Naive B cell (primary cell): ENCODE measurements around the gene SCNN1A. TPM values are rescaled to one million over a fixed set of nuclear protein-coding genes. Genes with fewer than 3 reads are reported as not detected.

Source experiments
- ATAC-seq, 2 donors: fragments of 150-1000 bp; cut with Tn5 transposase; 2 replicates each; pipeline ENCODE4 v1.10.0; 2021; ENCODE audit warnings: low read depth in 2 of 2, mild to moderate bottlenecking in 2 of 2, moderate library complexity in 2 of 2
- DNase-seq: peaks from one replicate; pipeline ENCODE4 v3.0.0; 2022
- H3K27ac Mint-ChIP-seq, 6 donors: one replicate each; pipeline ENCODE4 v1.8.0; 2020 to 2022; ENCODE audit warnings: mild to moderate bottlenecking in 6 of 6, mixed read lengths in 6 of 6, moderate library complexity in 5 of 6, inconsistent platforms in 2 of 6
- H3K27me3 Mint-ChIP-seq, 3 donors: one replicate each; pipeline ENCODE4 v1.8.0; 2021 to 2022; ENCODE audit warnings: mixed read lengths in 3 of 3, mild to moderate bottlenecking in 1 of 3
- H3K36me3 Mint-ChIP-seq, 2 donors: one replicate each; pipeline ENCODE4 v1.8.0; 2020 to 2022; ENCODE audit warnings: mixed read lengths in 2 of 2, inconsistent platforms in 1 of 2, mild to moderate bottlenecking in 1 of 2
- H3K4me1 Mint-ChIP-seq, 3 donors: one replicate each; pipeline ENCODE4 v1.8.0; 2020 to 2022; ENCODE audit warnings: mixed read lengths in 3 of 3, inconsistent platforms in 1 of 3, mild to moderate bottlenecking in 1 of 3, moderate library complexity in 1 of 3
- H3K4me3 Mint-ChIP-seq, 8 donors: one replicate each; pipeline ENCODE4 v1.8.0; 2020 to 2022; ENCODE audit warnings: mild to moderate bottlenecking in 8 of 8, mixed read lengths in 8 of 8, moderate library complexity in 8 of 8, inconsistent platforms in 2 of 8
- H3K9me3 Mint-ChIP-seq, 7 donors: one replicate each; pipeline ENCODE4 v1.8.0; 2020 to 2022; ENCODE audit warnings: mixed read lengths in 7 of 7, mild to moderate bottlenecking in 5 of 7, inconsistent platforms in 2 of 7, moderate library complexity in 1 of 7
- polyA plus RNA-seq, 6 donors: library from polyadenylated mRNA; unstranded; fragments of 300-500 nt; fragmentation: Illumina TruSeq; gene quantifications; one replicate each; pipeline ENCODE4 v1.2.3, GENCODE V29; 2021; ENCODE audit warnings: low read depth in 6 of 6

Gene SCNN1A
- polyA plus RNA-seq, 6 donors from 2014 or later = not detected

DNA sequence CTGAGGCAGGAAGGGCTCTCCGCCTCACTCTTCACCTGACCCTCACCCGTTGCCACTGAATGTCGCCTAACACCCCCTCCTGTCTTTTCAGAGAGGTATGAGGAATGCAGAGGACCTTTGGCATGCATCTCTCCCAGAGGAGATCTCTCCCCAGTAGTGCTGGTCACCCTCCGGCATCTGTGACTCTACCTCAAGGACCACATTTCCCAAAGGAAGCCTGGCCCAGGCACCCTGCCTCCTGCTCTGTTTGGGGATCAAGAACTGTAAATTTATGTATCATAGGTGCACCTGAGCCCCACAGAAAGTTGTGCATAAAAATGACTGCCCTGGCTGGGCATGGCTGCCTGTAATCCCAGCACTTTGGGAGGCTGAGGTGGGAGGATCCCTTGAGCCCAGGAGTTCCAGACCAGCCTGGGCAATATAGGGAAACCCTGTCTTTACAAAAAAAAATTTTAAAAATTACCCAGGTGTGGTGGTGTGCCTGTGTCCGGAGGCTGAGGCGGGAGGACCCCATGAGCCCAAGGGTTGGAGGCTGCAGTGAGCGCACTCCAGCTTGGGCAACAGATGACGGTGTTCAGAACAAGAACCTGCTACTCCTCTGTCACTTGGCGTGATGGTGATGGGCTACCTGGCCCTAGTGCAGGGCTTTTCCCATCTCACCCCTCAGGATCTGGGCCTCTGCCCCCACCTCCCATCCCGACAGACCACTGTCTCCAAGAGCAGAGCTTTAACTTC, 47.2 kb downstream of the SCNN1A start:
- peaks cover 0 to 2% (median 0%) of the 10 kb centered on the region in 7 donors for H3K9me3 Mint-ChIP-seq
- DNase-seq = no peak
- peaks cover 32 to 41% (median 36%) of the 10 kb centered on the region in 3 donors for H3K4me1 Mint-ChIP-seq
- peaks cover 51 to 72% (median 66%) of the 10 kb centered on the region in 3 donors for H3K27me3 Mint-ChIP-seq
- H3K36me3 Mint-ChIP-seq = no peaks in the 10 kb centered on the region
- H3K27ac Mint-ChIP-seq = no peak overlapping the region
- ATAC-seq = no peak
- peak overlapping the region in 2 of 8 donors; percentile 22 to 41 for H3K4me3 Mint-ChIP-seq

DNA sequence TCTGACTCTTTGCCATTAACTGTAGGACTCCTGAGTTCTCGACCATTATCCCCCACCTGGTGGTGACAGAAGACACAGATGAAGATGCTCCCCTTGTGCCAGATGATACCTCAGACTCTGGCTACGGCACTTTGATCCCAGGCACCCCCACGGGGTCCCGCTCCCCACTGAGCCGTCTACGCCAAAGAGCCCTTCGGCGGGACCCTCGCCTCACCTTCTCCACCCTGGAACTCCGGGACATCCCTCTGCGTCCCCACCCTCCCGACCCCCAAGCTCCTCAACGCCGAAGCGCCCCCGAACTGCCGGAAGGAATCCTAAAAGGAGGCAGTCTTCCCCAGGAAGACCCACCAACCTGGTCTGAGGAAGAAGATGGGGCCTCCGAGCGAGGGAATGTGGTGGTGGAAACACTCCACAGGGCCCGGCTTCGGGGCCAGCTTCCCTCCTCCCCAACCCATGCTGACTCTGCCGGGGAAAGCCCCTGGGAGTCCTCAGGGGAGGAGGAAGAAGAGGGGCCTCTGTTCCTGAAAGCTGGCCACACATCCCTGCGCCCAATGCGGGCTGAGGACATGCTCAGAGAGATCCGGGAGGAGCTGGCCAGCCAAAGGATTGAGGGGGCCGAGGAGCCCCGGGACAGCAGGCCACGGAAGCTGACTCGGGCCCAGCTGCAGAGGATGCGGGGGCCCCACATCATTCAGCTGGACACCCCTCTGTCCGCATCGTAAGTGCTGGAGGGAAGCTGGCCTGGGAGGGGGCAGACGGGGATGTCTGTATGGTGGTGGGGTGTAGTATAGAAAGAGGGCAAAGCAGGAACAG, 47.9 kb downstream of the SCNN1A start:
- H3K9me3 Mint-ChIP-seq = peaks cover 0 to 2% (median 0%) of the 10 kb centered on the region in 7 donors

DNA sequence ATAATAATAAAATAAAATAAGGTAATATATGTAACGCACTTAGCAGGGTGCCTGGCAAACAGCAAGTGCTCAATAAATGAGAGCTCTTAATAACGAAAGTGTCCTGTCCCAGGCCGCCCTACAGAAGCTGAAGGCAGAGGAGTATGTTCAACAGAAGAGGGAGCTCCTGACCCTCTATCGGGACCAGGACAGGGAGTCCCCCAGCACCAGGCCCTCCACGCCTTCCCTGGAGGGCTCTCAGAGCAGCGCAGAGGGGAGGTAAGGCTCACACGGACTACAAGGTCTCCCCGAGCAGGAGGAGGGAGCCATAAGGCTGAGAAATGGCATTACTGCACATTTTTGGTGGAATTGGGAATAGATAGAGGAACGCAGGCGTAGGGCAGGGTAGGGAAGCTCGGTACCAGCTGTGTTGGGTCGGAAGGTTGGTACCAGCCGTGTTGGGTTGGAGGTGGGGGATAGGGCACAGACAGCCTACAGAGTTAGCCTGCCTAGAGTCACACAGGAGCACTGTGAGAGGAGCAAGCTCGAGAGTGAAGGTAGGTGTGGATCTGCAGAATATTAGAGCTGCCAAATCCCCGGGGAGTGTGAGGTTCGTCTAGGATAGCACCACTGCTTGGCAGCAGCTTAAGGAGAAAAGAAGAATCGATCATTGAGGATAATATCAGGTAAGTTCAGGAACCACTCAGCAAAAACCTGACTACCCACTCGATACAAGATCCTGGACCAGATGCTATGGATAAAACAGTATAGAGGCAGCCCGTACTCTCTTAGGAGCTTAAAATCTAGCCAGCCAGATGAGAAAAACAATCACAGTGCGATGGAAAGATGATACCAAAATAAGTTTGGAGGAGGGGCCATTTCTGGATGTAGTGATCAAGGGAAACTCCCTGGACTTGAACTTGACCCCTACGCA, 48.8 kb downstream of the SCNN1A start:
- DNase-seq = no peak
- Mint-ChIP-seq H3K4me1 (peaks cover 33 to 39% (median 39%) of the 10 kb centered on the region in 3 donors), H3K27me3 (peaks cover 58 to 76% (median 66%) of the 10 kb centered on the region in 3 donors), H3K9me3 (peaks cover 0 to 2% (median 0%) of the 10 kb centered on the region in 7 donors), H3K36me3 (no peaks in the 10 kb centered on the region), H3K4me3 (peak overlapping the region in 1 of 8 donors; percentile 61), H3K27ac (peak overlapping the region in 1 of 6 donors; percentile 72)
- no peak for ATAC-seq

More for the DNA sequence above, 47.9 kb downstream of the SCNN1A start:
- Mint-ChIP-seq H3K27ac (no peak overlapping the region), H3K36me3 (no peaks in the 10 kb centered on the region), H3K27me3 (peaks cover 52 to 72% (median 64%) of the 10 kb centered on the region in 3 donors), H3K4me3 (peak overlapping the region in 2 of 8 donors; percentile 34 to 41), H3K4me1 (peaks cover 33 to 39% (median 37%) of the 10 kb centered on the region in 3 donors)
- ATAC-seq (no peak), DNase-seq (no peak)

- H3K4me3 Mint-ChIP-seq = peak overlapping the region in 1 of 8 donors; percentile 19
Observed at GRCh38 chr12:6324936-6325750, 50.2 kb downstream of the SCNN1A start.

GRCh38 chr12:6323995-6324711, 51.2 kb downstream of the SCNN1A start:
- peak overlapping the region in 3 of 8 donors; percentile 60 to 86 (median 80) for H3K4me3 Mint-ChIP-seq
- no peaks in the 10 kb centered on the region for H3K36me3 Mint-ChIP-seq
- DNase-seq (no peak), ATAC-seq (no peak)
- no peak overlapping the region for H3K27ac Mint-ChIP-seq
- H3K9me3 Mint-ChIP-seq = peaks cover 0 to 2% (median 0%) of the 10 kb centered on the region in 7 donors
- peaks cover 60 to 86% (median 76%) of the 10 kb centered on the region in 3 donors for H3K27me3 Mint-ChIP-seq
- peaks cover 18 to 21% (median 19%) of the 10 kb centered on the region in 3 donors for H3K4me1 Mint-ChIP-seq

More at GRCh38 chr12:6324936-6325750, 50.2 kb downstream of the SCNN1A start:
- no peak overlapping the region for H3K27ac Mint-ChIP-seq
- no peak for ATAC-seq
- peaks cover 23 to 27% (median 25%) of the 10 kb centered on the region in 3 donors for H3K4me1 Mint-ChIP-seq
- peaks cover 0 to 2% (median 0%) of the 10 kb centered on the region in 7 donors for H3K9me3 Mint-ChIP-seq
- DNase-seq = no peak
- H3K36me3 Mint-ChIP-seq = no peaks in the 10 kb centered on the region
- H3K27me3 Mint-ChIP-seq = peaks cover 57 to 76% (median 67%) of the 10 kb centered on the region in 3 donors

DNA sequence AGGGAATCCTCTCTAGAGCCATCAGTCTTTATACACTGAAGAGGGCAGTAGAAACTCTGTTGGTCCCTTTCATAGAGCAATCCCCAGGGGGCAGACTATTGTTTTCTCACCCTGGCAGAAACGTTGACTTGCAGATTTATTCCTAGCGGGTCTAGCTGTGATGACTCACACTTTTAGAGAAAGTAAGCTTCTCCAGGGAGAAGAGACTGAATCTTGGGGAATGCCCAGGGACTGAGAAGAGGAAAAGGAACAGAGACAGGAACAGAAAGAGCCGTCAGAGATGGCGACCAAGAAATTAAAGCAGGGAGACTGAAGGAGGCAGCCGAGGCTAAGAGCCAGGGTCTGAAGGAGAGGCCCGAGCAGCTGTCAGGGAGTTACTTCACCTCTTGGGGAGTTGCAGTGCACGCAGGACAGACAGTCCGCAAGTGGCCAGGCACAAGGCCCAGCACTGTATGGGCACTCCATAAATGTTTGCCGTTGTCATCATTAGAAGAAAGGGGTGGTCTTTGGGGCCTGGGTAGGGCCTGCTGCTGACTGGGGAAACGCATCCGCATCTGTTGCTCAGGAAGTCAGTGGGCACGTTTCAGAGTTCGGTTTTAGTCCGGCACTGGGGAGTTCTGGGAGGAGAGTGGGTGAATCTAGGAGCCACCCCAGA, 51.9 kb downstream of the SCNN1A start:
- peaks cover 0 to 2% (median 0%) of the 10 kb centered on the region in 7 donors for H3K9me3 Mint-ChIP-seq
- H3K36me3 Mint-ChIP-seq = no peaks in the 10 kb centered on the region
- DNase-seq = no peak
- peak; percentile 72 to 77 for ATAC-seq
- peaks cover 67 to 93% (median 83%) of the 10 kb centered on the region in 3 donors for H3K27me3 Mint-ChIP-seq
- H3K4me3 Mint-ChIP-seq = peak overlapping the region in 6 of 8 donors; percentile 42 to 80 (median 58)
- peaks cover 18 to 23% (median 19%) of the 10 kb centered on the region in 3 donors for H3K4me1 Mint-ChIP-seq
- H3K27ac Mint-ChIP-seq = peak overlapping the region in 2 of 6 donors; percentile 2 to 44

- no peak for DNase-seq
- H3K4me1 Mint-ChIP-seq = peaks cover 19 to 29% (median 22%) of the 10 kb centered on the region in 3 donors
- H3K4me3 Mint-ChIP-seq = peak overlapping the region in 4 of 8 donors; percentile 28 to 79 (median 49)
- H3K36me3 Mint-ChIP-seq = no peaks in the 10 kb centered on the region
- H3K27me3 Mint-ChIP-seq = peaks cover 71 to 94% (median 88%) of the 10 kb centered on the region in 3 donors
- H3K9me3 Mint-ChIP-seq = peaks cover 0 to 2% (median 0%) of the 10 kb centered on the region in 7 donors
- ATAC-seq = peak in 1 of 2 donors; percentile 32
- H3K27ac Mint-ChIP-seq = peak overlapping the region in 1 of 6 donors; percentile 2
Observed at GRCh38 chr12:6322969-6323339, 52.4 kb downstream of the SCNN1A start.

DNA sequence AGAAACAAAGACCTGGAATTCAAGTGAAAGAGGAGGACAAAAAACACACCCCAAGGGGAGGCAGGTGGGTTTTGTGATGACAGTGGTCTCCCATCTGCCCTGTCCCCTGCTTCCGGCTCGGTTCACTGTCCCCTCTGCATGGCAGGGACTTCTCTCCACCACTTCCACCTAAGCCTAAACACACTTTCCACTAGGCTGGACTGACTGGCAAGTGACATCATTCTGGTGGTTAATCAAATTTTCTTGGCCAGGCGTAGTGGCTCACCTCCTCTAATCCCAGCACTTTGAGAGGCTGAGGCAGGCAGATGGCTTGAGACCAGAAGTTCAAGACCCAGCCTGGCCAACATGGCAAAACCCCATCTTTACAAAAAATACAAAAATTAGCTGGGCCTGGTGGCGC, 53.0 kb downstream of the SCNN1A start:
- ATAC-seq (no peak), DNase-seq (no peak)
- Mint-ChIP-seq H3K36me3 (no peaks in the 10 kb centered on the region), H3K4me1 (peaks cover 19 to 34% (median 22%) of the 10 kb centered on the region in 3 donors), H3K4me3 (peak overlapping the region in 1 of 8 donors; percentile 6), H3K9me3 (peaks cover 0 to 2% (median 0%) of the 10 kb centered on the region in 7 donors), H3K27me3 (peaks cover 77 to 98% (median 94%) of the 10 kb centered on the region in 3 donors), H3K27ac (no peak overlapping the region)

- Mint-ChIP-seq H3K9me3 (peaks cover 0 to 2% (median 0%) of the 10 kb centered on the region in 7 donors), H3K27ac (no peak overlapping the region), H3K4me3 (no peak overlapping the region), H3K4me1 (peaks cover 19 to 34% (median 22%) of the 10 kb centered on the region in 3 donors), H3K36me3 (no peaks in the 10 kb centered on the region), H3K27me3 (peaks cover 78 to 99% (median 96%) of the 10 kb centered on the region in 3 donors)
- ATAC-seq (no peak), DNase-seq (no peak)
Observed at GRCh38 chr12:6321905-6322304, 53.5 kb downstream of the SCNN1A start.

- Mint-ChIP-seq H3K4me3 (no peak overlapping the region), H3K9me3 (peaks cover 0 to 2% (median 0%) of the 10 kb centered on the region in 7 donors), H3K27me3 (peaks cover 80 to 99% (median 96%) of the 10 kb centered on the region in 3 donors), H3K36me3 (no peaks in the 10 kb centered on the region), H3K4me1 (peaks cover 17 to 30% (median 18%) of the 10 kb centered on the region in 3 donors), H3K27ac (no peak overlapping the region)
- DNase-seq (no peak), ATAC-seq (no peak)
Observed at GRCh38 chr12:6319446-6319845, 55.9 kb downstream of the SCNN1A start.

DNA sequence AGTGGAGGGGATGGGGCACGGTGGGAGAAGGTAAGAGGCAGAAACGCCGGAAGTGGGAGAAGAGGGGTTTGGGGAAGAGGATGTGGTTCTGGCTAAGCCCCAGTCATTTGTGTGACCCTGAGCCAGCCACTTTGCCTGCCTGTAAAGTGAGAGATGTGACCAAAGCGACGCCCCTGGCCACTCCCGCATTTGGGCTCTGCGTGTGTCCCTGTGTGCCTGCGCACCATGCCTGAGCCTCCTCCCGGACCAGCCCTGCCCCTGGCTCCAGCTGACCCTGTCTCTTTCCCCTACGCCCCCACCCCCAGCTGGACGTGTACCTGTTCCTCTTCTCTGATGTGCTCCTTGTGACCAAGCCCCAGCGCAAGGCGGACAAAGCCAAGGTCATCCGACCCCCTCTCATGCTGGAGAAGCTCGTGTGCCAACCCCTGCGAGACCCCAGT, 56.9 kb downstream of the SCNN1A start:
- peaks cover 11 to 21% (median 12%) of the 10 kb centered on the region in 3 donors for H3K4me1 Mint-ChIP-seq
- H3K27me3 Mint-ChIP-seq = peaks cover 74 to 99% (median 93%) of the 10 kb centered on the region in 3 donors
- H3K9me3 Mint-ChIP-seq = peaks cover 0 to 2% (median 0%) of the 10 kb centered on the region in 7 donors
- H3K27ac Mint-ChIP-seq = no peak overlapping the region
- H3K4me3 Mint-ChIP-seq = no peak overlapping the region
- DNase-seq (no peak), ATAC-seq (no peak)
- no peaks in the 10 kb centered on the region for H3K36me3 Mint-ChIP-seq
